Ascending aorta (tissue), 2 donors: ENCODE measurements around the gene PGRMC2. TPM values are rescaled to one million over a fixed set of nuclear protein-coding genes. Genes with fewer than 3 reads are reported as not detected.

Experiments used
- DNase-seq, 2 donors: peaks; one replicate each; pipeline ENCODE4 v3.0.0-alpha.2; 2019; ENCODE audit warnings: low spot score in 2 of 2
- H3K27ac ChIP-seq, 2 donors: fragments of 200-600 bp; sonication (generic); one replicate each; pipeline ENCODE4 v1.5.1; 2016 to 2017; ENCODE audit warnings: mild to moderate bottlenecking in 1 of 2
- H3K27me3 ChIP-seq: fragments of 200-600 bp; sonication (generic); one replicate; pipeline ENCODE4 v1.5.1; 2017
- H3K36me3 ChIP-seq, 2 donors: fragments of 200-600 bp; sonication (generic); one replicate each; pipeline ENCODE4 v1.5.1; 2016
- H3K4me1 ChIP-seq, 2 donors: fragments of 200-600 bp; sonication (generic); one replicate each; pipeline ENCODE4 v1.5.1; 2016 to 2017; ENCODE audit warnings: mild to moderate bottlenecking in 1 of 2
- H3K4me3 ChIP-seq, 2 donors: fragments of 200-600 bp; sonication (generic); one replicate each; pipeline ENCODE4 v1.5.1; 2016 to 2017; ENCODE audit warnings: mild to moderate bottlenecking in 1 of 2
- H3K9me3 ChIP-seq, 2 donors: fragments of 200-600 bp; sonication (generic); one replicate each; pipeline ENCODE4 v1.5.1; 2016
- intact Hi-C: fragments of 100-400 bp; cut with DNase I; formaldehyde crosslinking; loops from one replicate; pipeline ENCODE4 v1.15.1; 2023
- total RNA-seq: library from RNA; depleted of rRNA; stranded (reverse); fragments of >200 nt; gene quantifications from one replicate; pipeline ENCODE4 v1.1.0, GENCODE V29; 2016
- TF ChIP-seq, protein P1 (sequence below), 3 experiments: fragments of 200-600 bp in 2 of 3; fragments of 450-650 bp in 1 of 3; sonication (generic) in 2 of 3; IDR thresholded peaks; one replicate each; pipeline ENCODE4 v1.5.1; 2016 to 2019; ENCODE audit warnings: antibody characterized with exemption in 3 of 3, mild to moderate bottlenecking in 1 of 3, moderate library complexity in 1 of 3

The PGRMC2 gene
- total RNA-seq, 1 donor from 2014 or later = 16.5 TPM

DNA sequence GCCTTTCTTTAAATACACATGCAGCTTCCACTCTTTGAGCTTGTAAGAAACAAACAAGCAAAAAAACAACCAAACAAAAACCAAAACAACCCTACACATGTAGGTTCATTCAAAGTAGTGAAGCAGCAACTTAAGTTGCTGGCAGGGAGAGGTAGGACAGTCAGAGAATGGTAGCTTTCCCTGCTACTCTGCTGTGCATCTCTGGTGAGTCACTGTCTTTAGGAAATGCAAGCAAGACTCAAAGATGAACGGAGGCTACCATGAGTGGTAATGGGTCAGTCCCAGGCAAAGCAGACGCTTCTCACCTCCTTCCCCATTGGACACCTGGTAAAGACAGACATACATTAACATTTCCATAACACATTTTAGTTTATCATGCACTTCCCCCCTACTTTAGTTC lies 43.2 kb downstream of the PGRMC2 start:
- no peak overlapping the region for H3K4me3 ChIP-seq
- TF ChIP-seq, protein P1, sequence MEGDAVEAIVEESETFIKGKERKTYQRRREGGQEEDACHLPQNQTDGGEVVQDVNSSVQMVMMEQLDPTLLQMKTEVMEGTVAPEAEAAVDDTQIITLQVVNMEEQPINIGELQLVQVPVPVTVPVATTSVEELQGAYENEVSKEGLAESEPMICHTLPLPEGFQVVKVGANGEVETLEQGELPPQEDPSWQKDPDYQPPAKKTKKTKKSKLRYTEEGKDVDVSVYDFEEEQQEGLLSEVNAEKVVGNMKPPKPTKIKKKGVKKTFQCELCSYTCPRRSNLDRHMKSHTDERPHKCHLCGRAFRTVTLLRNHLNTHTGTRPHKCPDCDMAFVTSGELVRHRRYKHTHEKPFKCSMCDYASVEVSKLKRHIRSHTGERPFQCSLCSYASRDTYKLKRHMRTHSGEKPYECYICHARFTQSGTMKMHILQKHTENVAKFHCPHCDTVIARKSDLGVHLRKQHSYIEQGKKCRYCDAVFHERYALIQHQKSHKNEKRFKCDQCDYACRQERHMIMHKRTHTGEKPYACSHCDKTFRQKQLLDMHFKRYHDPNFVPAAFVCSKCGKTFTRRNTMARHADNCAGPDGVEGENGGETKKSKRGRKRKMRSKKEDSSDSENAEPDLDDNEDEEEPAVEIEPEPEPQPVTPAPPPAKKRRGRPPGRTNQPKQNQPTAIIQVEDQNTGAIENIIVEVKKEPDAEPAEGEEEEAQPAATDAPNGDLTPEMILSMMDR (IDR thresholded peaks at IDR 0.05) = no peak
- no peak for DNase-seq
- no peak overlapping the region for H3K27ac ChIP-seq
- H3K36me3 ChIP-seq = no peaks in the 10 kb centered on the region
- no peaks in the 10 kb centered on the region for H3K9me3 ChIP-seq
- no peaks in the 10 kb centered on the region for H3K27me3 ChIP-seq
- intact Hi-C loops = no loop called here
- no peaks in the 10 kb centered on the region for H3K4me1 ChIP-seq

- no peaks in the 10 kb centered on the region for H3K27me3 ChIP-seq
- no peaks in the 10 kb centered on the region for H3K4me1 ChIP-seq
- H3K36me3 ChIP-seq = no peaks in the 10 kb centered on the region
- no peak overlapping the region for H3K27ac ChIP-seq
- H3K4me3 ChIP-seq = no peak overlapping the region
- TF ChIP-seq, protein P1 (IDR thresholded peaks at IDR 0.05) = no peak
- no peak for DNase-seq
- no peaks in the 10 kb centered on the region for H3K9me3 ChIP-seq
- intact Hi-C loops = no loop called here
Observed at GRCh38 chr4:128242601-128243000, 45.0 kb downstream of the PGRMC2 start.

- TF ChIP-seq, protein P1 (IDR thresholded peaks at IDR 0.05) = no peak
- Histone ChIP-seq H3K36me3 (no peaks in the 10 kb centered on the region), H3K27me3 (no peaks in the 10 kb centered on the region), H3K9me3 (no peaks in the 10 kb centered on the region), H3K27ac (no peak overlapping the region), H3K4me1 (no peaks in the 10 kb centered on the region), H3K4me3 (no peak overlapping the region)
- DNase-seq = no peak
- intact Hi-C loops = no loop called here
Observed at GRCh38 chr4:128241981-128242380, 45.6 kb downstream of the PGRMC2 start.

DNA sequence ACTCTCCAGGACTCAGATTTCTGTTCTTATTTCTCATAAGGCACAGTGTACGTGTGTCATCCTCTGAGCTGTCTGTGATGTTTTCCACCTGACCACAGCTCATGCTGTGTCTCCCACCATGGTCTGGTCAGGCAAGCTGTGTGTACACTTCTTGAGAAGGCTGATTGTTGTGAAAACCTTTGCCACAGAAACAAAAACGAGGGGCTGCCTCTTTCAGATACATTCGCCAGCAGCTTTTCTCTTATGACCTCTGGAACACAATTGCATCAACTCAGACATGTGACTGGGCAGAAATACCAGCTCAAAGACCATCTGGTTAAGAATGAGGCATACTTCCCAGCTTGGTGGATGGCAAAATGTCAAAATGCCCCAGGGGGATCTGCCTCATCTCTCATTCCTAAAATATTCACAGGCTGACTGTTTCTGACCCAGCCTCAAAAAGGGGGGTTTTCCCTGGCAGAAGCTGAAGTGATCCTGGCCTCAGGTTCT lies 46.1 kb downstream of the PGRMC2 start:
- no peak for DNase-seq
- H3K27me3 ChIP-seq = no peaks in the 10 kb centered on the region
- no peak overlapping the region for H3K4me3 ChIP-seq
- H3K27ac ChIP-seq = no peak overlapping the region
- TF ChIP-seq, protein P1 (IDR thresholded peaks at IDR 0.05) = no peak
- no peaks in the 10 kb centered on the region for H3K36me3 ChIP-seq
- H3K9me3 ChIP-seq = no peaks in the 10 kb centered on the region
- H3K4me1 ChIP-seq = no peaks in the 10 kb centered on the region
- intact Hi-C loops = no loop called here

- no peak overlapping the region for H3K4me3 ChIP-seq
- H3K9me3 ChIP-seq = no peaks in the 10 kb centered on the region
- no peak overlapping the region for H3K27ac ChIP-seq
- no peaks in the 10 kb centered on the region for H3K36me3 ChIP-seq
- DNase-seq = no peak
- no peaks in the 10 kb centered on the region for H3K27me3 ChIP-seq
- intact Hi-C loops = no loop called here
- no peaks in the 10 kb centered on the region for H3K4me1 ChIP-seq
- TF ChIP-seq, protein P1 (IDR thresholded peaks at IDR 0.05) = no peak
Observed at GRCh38 chr4:128241019-128241418, 46.6 kb downstream of the PGRMC2 start.

DNA sequence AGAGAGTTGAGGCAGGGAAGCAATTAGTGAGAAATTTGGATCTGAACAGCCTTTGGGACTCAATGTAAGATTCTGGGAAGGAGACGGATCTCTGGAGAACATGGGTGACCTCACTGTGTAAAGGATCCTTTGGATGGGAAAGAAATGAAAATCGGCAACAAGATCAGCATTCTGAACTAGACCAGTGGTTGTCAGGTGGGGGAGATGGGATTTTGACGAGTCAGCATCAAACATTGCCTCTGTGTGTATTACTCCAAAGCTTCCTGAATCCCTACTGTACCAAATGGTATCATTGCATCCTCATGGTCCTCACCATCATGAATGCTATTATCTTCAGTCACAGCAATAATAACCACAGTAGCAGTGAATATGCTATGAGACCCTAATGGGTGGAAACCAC lies 52.8 kb downstream of the PGRMC2 start:
- Histone ChIP-seq H3K4me3 (no peak overlapping the region), H3K27ac (no peak overlapping the region), H3K4me1 (no peaks in the 10 kb centered on the region), H3K36me3 (no peaks in the 10 kb centered on the region), H3K27me3 (no peaks in the 10 kb centered on the region), H3K9me3 (no peaks in the 10 kb centered on the region)
- TF ChIP-seq, protein P1 (IDR thresholded peaks at IDR 0.05) = no peak
- DNase-seq = no peak
- intact Hi-C loops = no loop called here
